Cardiac fibroblast (primary cell): ENCODE data around the gene MUC16.

Experiments used
- DNase-seq, 2 donors: peaks; one replicate each; pipeline versions ENCODE4 v3.0.0 to v3.0.0-alpha.2; 2010; ENCODE audit warnings: low read depth in 2 of 2
- H3K4me3 ChIP-seq, 2 donors: replicated peaks in 1 of 2; 1 replicate in 1 of 2; 2 replicates in 1 of 2; pipeline ENCODE4 v1.5.1; 2011; ENCODE audit warnings: low read depth in 2 of 2, low read length in 2 of 2, mild to moderate bottlenecking in 2 of 2, moderate library complexity in 1 of 2
- CTCF ChIP-seq: IDR thresholded peaks from one replicate; pipeline ENCODE4 v1.5.1; 2011; ENCODE audit warnings: low read depth, mild to moderate bottlenecking, low read length, inconsistent platforms

Gene MUC16

DNA sequence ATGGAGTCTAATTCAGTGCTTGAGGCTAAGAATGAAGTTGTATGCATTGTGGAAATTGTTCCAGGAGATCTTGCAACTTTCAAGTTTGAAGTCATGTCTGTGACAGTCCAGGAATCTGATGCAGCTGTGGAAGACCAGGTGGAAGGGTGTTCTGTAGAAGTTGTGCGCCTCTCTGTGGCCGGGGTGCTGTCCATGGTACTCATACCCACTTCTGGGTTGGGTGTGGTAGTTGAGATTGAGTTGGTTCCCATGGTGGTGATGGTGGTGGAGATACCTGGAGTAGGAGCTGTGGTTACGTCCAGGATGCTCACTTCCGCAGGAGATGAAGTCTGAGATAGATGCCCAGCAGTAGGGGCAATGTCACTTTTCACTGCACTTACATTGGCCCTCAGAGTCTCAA is 44.3 kb downstream of the MUC16 start:
- no peak for TF ChIP-seq CTCF
- no peak for DNase-seq
- H3K4me3 ChIP-seq = no peak overlapping the region
